Vagina (tissue), 2 donors: Measurements from ENCODE around the gene ZWILCH.

Experiments used
- POLR2AphosphoS5 ChIP-seq, 2 donors: sonication (generic); formaldehyde crosslinking; IDR thresholded peaks; one replicate each; pipeline ENCODE4 v1.9.0; 2017; ENCODE audit warnings: antibody characterized with exemption in 2 of 2, mild to moderate bottlenecking in 2 of 2, low read depth in 1 of 2; ENCODE audit not compliant: insufficient read depth in 1 of 2
- TF ChIP-seq, protein P1 (sequence below), 3 experiments: fragments of 450-650 bp in 2 of 3; fragments of 200-600 bp in 1 of 3; sonication (generic) in 1 of 3; IDR thresholded peaks; one replicate each; pipeline ENCODE4 v1.5.1; 2017 to 2019; ENCODE audit warnings: antibody characterized with exemption in 3 of 3, mild to moderate bottlenecking in 2 of 3, moderate library complexity in 2 of 3

DNA sequence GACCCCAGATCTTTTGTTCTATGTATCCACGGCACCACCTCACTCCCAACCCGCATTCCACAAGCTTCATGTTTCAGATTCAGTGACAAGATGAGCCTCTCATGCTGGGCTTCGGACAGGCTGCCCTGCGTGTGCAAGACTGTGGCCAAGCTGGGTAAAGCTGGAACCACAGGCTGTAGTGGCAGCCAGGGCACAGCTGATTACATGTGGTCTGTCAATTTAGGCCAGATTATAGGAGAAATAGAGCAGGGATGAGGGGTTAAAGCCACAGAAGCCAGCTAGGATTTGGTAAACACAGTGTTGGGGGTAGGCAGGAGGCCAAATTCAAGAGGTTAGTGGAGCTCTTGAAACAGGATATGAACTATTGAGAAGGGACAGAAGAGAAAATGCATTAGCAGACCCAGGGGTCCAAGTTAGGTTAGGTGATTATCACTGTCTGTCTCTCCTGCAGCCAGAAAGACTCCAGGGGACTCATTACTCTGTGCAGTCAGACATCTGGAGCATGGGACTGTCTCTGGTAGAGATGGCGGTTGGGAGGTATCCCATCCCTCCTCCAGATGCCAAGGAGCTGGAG lies 20.5 kb upstream of the ZWILCH start:
- TF ChIP-seq, protein P1, sequence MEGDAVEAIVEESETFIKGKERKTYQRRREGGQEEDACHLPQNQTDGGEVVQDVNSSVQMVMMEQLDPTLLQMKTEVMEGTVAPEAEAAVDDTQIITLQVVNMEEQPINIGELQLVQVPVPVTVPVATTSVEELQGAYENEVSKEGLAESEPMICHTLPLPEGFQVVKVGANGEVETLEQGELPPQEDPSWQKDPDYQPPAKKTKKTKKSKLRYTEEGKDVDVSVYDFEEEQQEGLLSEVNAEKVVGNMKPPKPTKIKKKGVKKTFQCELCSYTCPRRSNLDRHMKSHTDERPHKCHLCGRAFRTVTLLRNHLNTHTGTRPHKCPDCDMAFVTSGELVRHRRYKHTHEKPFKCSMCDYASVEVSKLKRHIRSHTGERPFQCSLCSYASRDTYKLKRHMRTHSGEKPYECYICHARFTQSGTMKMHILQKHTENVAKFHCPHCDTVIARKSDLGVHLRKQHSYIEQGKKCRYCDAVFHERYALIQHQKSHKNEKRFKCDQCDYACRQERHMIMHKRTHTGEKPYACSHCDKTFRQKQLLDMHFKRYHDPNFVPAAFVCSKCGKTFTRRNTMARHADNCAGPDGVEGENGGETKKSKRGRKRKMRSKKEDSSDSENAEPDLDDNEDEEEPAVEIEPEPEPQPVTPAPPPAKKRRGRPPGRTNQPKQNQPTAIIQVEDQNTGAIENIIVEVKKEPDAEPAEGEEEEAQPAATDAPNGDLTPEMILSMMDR (IDR thresholded peaks at IDR 0.05): no peak
- no peak for TF ChIP-seq POLR2AphosphoS5 (IDR thresholded peaks at IDR 0.05; ENCODE audit: insufficient read depth in 1 of 2, low read depth in 1 of 2)
